Mesendoderm (in vitro differentiated cells): ENCODE results near the gene ABHD17A.
A peak's percentile ranks its signal among the peaks of the same experiment; 100 is the strongest.
"Not testable (repeated sequence)": the region's sequence is repeated elsewhere in the genome, so short reads cannot be mapped to it uniquely, and the experiment has no call there.

Experiments
- DNase-seq: peaks from one replicate; pipeline ENCODE4 v3.0.0; 2013
- H2AK5ac ChIP-seq: 2 replicates; pipeline ENCODE4 v1.6.1; 2013; ENCODE audit warnings: low read length, inconsistent platforms
- H2BK120ac ChIP-seq: 2 replicates; pipeline ENCODE4 v1.6.1; 2013; ENCODE audit warnings: low read depth, mild to moderate bottlenecking, low read length, moderate library complexity, mixed read lengths
- H2BK15ac ChIP-seq: replicated peaks from 2 replicates; pipeline ENCODE4 v1.6.1; 2013; ENCODE audit warnings: low read depth, mild to moderate bottlenecking, moderate library complexity
- H2BK5ac ChIP-seq: 2 replicates; pipeline ENCODE4 v1.6.1; 2013; ENCODE audit warnings: low read length, inconsistent platforms
- H3K18ac ChIP-seq: 2 replicates; pipeline ENCODE4 v1.6.1; 2013; ENCODE audit warnings: mild to moderate bottlenecking, low read length, mixed read lengths
- H3K23ac ChIP-seq: one replicate; pipeline ENCODE4 v1.6.1; 2013; ENCODE audit warnings: low read length
- H3K27ac ChIP-seq: 2 replicates; pipeline ENCODE4 v1.5.1; 2013; ENCODE audit warnings: low read depth, mild to moderate bottlenecking, inconsistent platforms, low read length, moderate library complexity
- H3K27me3 ChIP-seq: 2 replicates; pipeline ENCODE4 v1.6.1; 2013; ENCODE audit warnings: low read length, control low read depth, mild to moderate bottlenecking, inconsistent platforms; ENCODE audit not compliant: insufficient read depth, poor library complexity
- H3K36me3 ChIP-seq: 2 replicates; pipeline ENCODE4 v1.6.1; 2013; ENCODE audit warnings: low read length, inconsistent platforms; ENCODE audit not compliant: control insufficient read depth, insufficient read depth
- H3K4ac ChIP-seq: one replicate; pipeline ENCODE4 v1.6.1; 2013; ENCODE audit warnings: low read depth, mild to moderate bottlenecking, low read length, moderate library complexity
- H3K4me1 ChIP-seq: 2 replicates; pipeline ENCODE4 v1.6.1; 2013; ENCODE audit warnings: low read depth, low read length, inconsistent platforms; ENCODE audit not compliant: control insufficient read depth
- H3K4me2 ChIP-seq: 2 replicates; pipeline ENCODE4 v1.6.1; 2013; ENCODE audit warnings: low read length
- H3K4me3 ChIP-seq: 2 replicates; pipeline ENCODE4 v1.5.1; 2013; ENCODE audit warnings: mild to moderate bottlenecking, low read length
- H3K56ac ChIP-seq: one replicate; pipeline ENCODE4 v1.6.1; 2013; ENCODE audit warnings: low read length
- H3K79me1 ChIP-seq: 2 replicates; pipeline ENCODE4 v1.6.1; 2013; ENCODE audit warnings: low read length, inconsistent platforms
- H3K79me2 ChIP-seq: 2 replicates; pipeline ENCODE4 v1.6.1; 2013; ENCODE audit warnings: mild to moderate bottlenecking, low read length; ENCODE audit not compliant: control insufficient read depth, insufficient read depth
- H3K9ac ChIP-seq: 2 replicates; pipeline ENCODE4 v1.6.1; 2013; ENCODE audit warnings: low read length, inconsistent platforms
- H4K5ac ChIP-seq: one replicate; pipeline ENCODE4 v1.6.1; 2013; ENCODE audit warnings: low read length
- H4K8ac ChIP-seq: one replicate; pipeline ENCODE4 v1.6.1; 2013; ENCODE audit warnings: low read depth, mild to moderate bottlenecking, control low read depth, low read length, moderate library complexity
- WGBS: extraction: QIAGEN DNeasy Blood & Tissue Kit; methylation state at CpG from one replicate; pipeline ENCODE4 v1.1.7; 2013; ENCODE audit warnings: low lambda C conversion rate, missing lambda C conversion rate; ENCODE audit not compliant: insufficient coverage; ENCODE audit errors: extremely low coverage; 5-methylcytosine and 5-hydroxymethylcytosine counted together

Gene ABHD17A

DNA sequence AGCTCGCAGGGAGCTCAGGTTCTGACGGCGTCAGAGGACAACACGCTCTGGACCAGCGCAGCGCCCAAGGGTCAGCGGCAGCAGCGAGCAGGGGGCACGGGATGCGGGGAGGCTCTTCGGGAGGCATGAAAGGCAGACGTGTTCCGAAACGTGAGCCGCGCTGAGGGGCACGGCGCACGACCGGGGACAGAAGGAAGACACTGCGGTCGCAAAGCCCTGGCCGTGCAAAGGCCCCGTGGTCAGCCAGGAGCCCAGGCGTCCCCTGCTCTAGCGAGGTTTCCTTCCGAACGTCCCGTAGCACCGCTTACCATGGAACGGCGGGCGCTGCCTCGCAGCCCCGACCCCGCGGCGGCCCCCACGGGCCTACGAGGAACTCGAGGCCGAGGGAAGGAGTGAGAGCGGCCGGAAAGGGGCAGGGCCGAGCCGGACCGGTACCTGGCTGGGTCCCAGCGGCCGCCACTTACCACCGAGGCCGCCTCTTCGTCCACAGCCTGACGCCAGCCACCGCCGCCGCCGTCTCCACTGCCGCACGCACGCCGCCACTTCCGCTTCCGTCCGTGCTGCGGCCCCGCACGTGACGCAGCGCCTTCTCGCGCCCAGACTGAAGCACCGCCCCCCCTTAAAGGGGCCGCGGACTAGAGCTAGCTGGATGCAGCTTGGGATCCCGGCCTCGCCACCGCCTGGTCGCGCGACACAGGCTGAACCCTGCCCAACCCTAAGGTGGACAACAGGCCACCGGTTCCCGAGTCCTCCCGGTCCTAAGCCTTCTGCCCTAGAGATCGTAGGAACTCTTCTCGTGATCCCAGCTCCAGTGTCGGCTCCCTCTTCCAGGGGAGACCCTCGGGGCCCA is 9.4 kb downstream of the ABHD17A start:
- Histone ChIP-seq H2BK15ac (no peak overlapping the region), H3K4me1 (no peaks in the 10 kb centered on the region), H2BK120ac (no peak overlapping the region), H3K18ac (no peak overlapping the region), H3K79me2 (peaks cover 21% of the 10 kb centered on the region), H3K56ac (peak overlapping the region; percentile 97), H3K27me3 (no peaks in the 10 kb centered on the region), H3K4ac (peak overlapping the region; percentile 56), H3K9ac (peak overlapping the region; percentile 97), H3K4me3 (peak overlapping the region; percentile 96), H3K36me3 (no peaks in the 10 kb centered on the region), H3K79me1 (peaks cover 7% of the 10 kb centered on the region), H3K23ac (peak overlapping the region; percentile 97), H4K5ac (no peak overlapping the region), H2BK5ac (no peak overlapping the region), H2AK5ac (no peak overlapping the region), H4K8ac (peak overlapping the region; percentile 28), H3K4me2 (peak overlapping the region; percentile 99), H3K27ac (peak overlapping the region; percentile 28)
- DNase-seq: peak; percentile 95
- no CpG with 5 or more reads among the region's 87 CpGs for WGBS

DNA sequence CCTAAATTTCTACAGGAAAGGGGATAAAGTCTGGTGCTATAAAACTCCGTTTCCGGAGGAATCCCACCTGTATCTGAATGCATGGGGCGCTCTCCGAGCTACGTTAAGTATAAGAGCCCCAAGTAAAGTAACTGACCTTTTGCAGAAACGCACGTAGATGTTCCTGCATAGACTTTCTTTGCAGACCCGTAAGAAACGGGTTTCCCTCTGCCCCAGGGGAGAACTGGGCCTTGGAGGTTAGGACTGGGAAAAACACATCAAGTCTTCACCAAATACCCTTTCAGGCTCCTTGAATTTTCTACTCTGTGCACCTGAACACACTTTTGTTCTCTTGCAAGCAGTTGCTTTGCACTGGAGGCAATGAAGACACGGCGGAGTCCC is 10.0 kb downstream of the ABHD17A start:
- not testable (repeated sequence) for H3K18ac ChIP-seq, H3K27ac ChIP-seq
- no CpG with 5 or more reads among the region's 11 CpGs for WGBS

DNA sequence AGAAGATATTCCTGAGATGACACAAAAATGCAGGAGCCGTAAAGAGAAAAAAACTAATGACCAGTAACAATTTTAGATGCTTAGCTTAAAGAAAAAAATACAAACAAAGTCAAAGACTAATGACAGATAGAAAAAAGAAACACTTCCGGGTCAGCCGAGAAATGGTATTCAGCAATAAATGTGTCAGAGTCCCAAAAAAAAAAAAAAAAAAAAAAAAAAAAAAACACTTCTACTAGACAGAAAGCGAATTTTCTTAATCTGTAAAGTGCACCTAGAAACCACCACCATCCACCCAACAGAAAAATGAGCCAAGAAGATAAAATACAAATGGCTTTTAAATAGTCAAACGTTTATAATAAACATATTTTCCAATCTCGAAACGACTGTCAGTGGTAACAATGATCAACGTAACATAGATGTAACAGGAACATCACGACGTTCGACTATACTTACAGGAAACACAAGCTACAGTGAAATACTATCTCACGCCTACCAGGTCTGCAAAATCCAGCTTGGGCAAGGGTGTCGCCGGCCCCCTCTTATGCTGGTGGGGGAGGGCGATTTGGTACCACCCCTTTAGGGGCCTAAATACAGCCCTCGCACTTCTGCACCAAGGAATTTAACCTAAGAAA is 10.6 kb downstream of the ABHD17A start:
- Histone ChIP-seq H3K18ac (no peak overlapping the region), H4K8ac (no peak overlapping the region), H3K79me1 (peaks cover 7% of the 10 kb centered on the region), H3K27ac (no peak overlapping the region), H3K23ac (no peak overlapping the region), H3K79me2 (peaks cover 21% of the 10 kb centered on the region), H3K4ac (no peak overlapping the region), H3K4me3 (no peak overlapping the region), H4K5ac (no peak overlapping the region), H2BK5ac (no peak overlapping the region), H3K36me3 (no peaks in the 10 kb centered on the region), H3K9ac (peak overlapping the region; percentile 97), H3K56ac (peak overlapping the region; percentile 97), H2BK120ac (no peak overlapping the region), H3K27me3 (no peaks in the 10 kb centered on the region), H2BK15ac (no peak overlapping the region), H2AK5ac (no peak overlapping the region), H3K4me1 (no peaks in the 10 kb centered on the region), H3K4me2 (peak overlapping the region; percentile 68)
- DNase-seq: no peak
- WGBS: no CpG with 5 or more reads among the region's 16 CpGs

More for the DNA sequence above, 10.0 kb downstream of the ABHD17A start:
- not testable (repeated sequence) for H3K4ac ChIP-seq, H3K27me3 ChIP-seq, H3K79me1 ChIP-seq, H2BK15ac ChIP-seq, H2BK5ac ChIP-seq, H4K5ac ChIP-seq, DNase-seq, H3K23ac ChIP-seq, H3K4me1 ChIP-seq, H2BK120ac ChIP-seq, H2AK5ac ChIP-seq, H3K36me3 ChIP-seq, H4K8ac ChIP-seq
- Histone ChIP-seq H3K4me2 (peak overlapping the region; percentile 68), H3K79me2 (peaks cover 21% of the 10 kb centered on the region), H3K56ac (peak overlapping the region; percentile 97), H3K9ac (peak overlapping the region; percentile 97), H3K4me3 (peak overlapping the region; percentile 96)

DNA sequence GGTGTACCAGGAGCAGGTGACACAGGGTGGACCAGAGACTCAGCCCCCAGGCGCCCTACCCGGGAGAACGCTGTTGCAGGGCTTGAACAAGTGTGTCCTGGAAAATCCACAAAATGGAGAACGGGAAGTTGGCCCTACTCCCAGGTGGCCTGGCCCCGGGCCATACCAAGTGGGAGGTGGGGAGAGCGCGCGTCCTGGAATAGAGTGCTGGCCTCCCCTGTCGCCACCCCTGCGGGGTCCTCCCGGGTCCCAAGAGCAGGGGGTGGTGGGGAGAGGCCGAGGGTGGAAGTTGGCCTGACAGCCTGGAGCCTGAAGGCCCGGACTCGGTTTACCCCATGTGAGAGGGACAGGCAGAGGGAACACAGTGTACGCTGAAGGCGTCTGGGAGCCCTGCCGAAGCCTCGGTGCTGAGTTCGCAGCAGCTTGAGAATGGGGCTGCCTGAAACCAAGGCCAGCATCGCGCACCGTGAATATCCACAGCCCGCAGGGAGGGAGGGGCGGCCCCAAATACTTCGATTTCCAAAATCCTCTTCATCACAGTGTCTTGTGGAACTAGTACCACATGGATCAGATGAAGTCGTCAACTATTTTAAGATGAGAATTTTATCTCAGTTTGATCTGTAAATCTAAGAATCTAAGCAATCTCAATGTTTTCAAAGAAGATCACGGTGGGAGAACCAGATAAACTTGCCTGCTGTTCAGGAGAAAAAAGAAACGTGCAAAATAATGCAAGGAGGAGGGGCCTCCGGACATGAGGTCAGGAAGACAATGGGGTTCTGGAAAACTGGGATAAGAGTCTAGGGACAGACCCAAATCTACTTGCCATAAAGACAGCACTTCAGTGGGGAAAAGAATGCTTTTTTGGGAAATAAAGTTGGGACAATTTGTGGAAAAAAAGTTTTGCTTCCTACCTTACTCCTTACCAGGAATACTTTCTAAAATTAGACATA is 11.5 kb downstream of the ABHD17A start:
- H3K4me2 ChIP-seq: no peak overlapping the region
- H2AK5ac ChIP-seq: no peak overlapping the region
- no peak overlapping the region for H3K9ac ChIP-seq
- H2BK5ac ChIP-seq: no peak overlapping the region
- H3K79me1 ChIP-seq: peaks cover 7% of the 10 kb centered on the region
- H3K23ac ChIP-seq: no peak overlapping the region
- DNase-seq: no peak
- no peak overlapping the region for H3K4me3 ChIP-seq
- no peak overlapping the region for H3K18ac ChIP-seq
- H3K4me1 ChIP-seq: no peaks in the 10 kb centered on the region
- no peak overlapping the region for H3K4ac ChIP-seq
- H3K56ac ChIP-seq: no peak overlapping the region
- WGBS: no CpG with 5 or more reads among the region's 29 CpGs
- H3K79me2 ChIP-seq: peaks cover 21% of the 10 kb centered on the region
- H3K27me3 ChIP-seq: no peaks in the 10 kb centered on the region
- H4K5ac ChIP-seq: no peak overlapping the region
- H2BK15ac ChIP-seq: no peak overlapping the region
- H3K36me3 ChIP-seq: no peaks in the 10 kb centered on the region
- no peak overlapping the region for H4K8ac ChIP-seq
- H3K27ac ChIP-seq: no peak overlapping the region
- H2BK120ac ChIP-seq: no peak overlapping the region

DNA sequence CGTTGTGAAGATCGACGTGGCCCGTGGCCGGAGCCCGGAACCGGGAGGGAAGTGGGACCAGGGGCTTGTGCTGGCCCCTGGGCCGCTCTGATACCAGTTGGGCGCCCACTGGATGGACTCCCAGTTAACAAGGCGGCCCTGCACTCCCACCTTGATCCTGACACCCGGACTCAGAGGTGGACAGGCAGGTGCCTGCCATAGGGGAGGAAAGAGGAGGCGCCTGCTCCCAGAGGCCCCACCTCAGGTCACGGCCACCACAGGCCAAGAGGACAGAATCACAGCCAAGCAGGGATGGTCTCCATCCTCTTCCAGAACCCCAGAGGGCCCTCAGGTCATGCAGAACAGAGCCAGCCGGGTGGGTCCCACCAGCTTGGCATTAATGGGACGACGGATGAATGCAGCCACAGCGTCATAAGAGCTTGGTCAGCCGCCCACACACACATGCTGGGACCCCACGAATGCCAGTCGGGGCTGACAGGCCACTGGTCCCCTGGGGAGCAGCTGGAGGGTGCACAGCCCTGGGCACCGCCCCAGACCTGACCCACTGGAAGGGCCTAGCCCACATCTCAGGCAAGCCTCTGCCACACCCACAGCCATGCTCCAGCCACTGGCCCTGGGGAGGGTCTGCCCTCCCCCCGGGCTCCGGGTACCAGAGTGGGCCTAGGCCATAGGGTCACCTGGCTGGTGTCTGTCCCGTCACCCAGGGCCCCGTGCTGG is 12.3 kb downstream of the ABHD17A start:
- Histone ChIP-seq H2AK5ac (no peak overlapping the region), H3K36me3 (no peaks in the 10 kb centered on the region), H2BK15ac (no peak overlapping the region), H3K27ac (no peak overlapping the region), H3K4ac (no peak overlapping the region), H3K4me1 (no peaks in the 10 kb centered on the region), H3K23ac (no peak overlapping the region), H2BK5ac (no peak overlapping the region), H3K9ac (no peak overlapping the region), H3K4me2 (no peak overlapping the region), H3K56ac (no peak overlapping the region), H3K79me1 (peaks cover 7% of the 10 kb centered on the region), H4K8ac (no peak overlapping the region), H3K4me3 (no peak overlapping the region), H3K79me2 (peaks cover 21% of the 10 kb centered on the region), H4K5ac (no peak overlapping the region), H3K18ac (no peak overlapping the region), H3K27me3 (no peaks in the 10 kb centered on the region), H2BK120ac (no peak overlapping the region)
- WGBS: no CpG with 5 or more reads among the region's 25 CpGs
- no peak for DNase-seq
